Common myeloid progenitor, CD34-positive (primary cell): ENCODE results near the gene PPM1N.

Experiments
- CTCF ChIA-PET: fragments of 350-600 bp; sonication (Branson Sonifier 250); formaldehyde crosslinking; loops from one replicate; lab custom pipeline; 2021; ENCODE audit warnings: antibody characterized with exemption; lab: Charles Lee
- POLR2A ChIA-PET: fragments of 350-600 bp; sonication (Branson Sonifier 250); formaldehyde crosslinking; loops from one replicate; lab custom pipeline; 2021; ENCODE audit warnings: antibody characterized with exemption; lab: Charles Lee
- DNase-seq, 3 donors: peaks; one replicate each; pipeline versions ENCODE4 v3.0.0 to v3.0.0-alpha.2; 2013
- H3K27ac ChIP-seq, 2 experiments: 1 replicate in 1 of 2; 2 replicates in 1 of 2; pipeline ENCODE4 v1.7.0; 2013; ENCODE audit warnings: inconsistent platforms in 2 of 2, low read length in 2 of 2, mild to moderate bottlenecking in 2 of 2, low read depth in 1 of 2, moderate library complexity in 1 of 2; ENCODE audit not compliant: severe bottlenecking in 2 of 2, insufficient read depth in 1 of 2, poor library complexity in 1 of 2
- H3K27me3 ChIP-seq, 5 experiments: replicated peaks in 2 of 5; 1 replicate in 3 of 5; 2 replicates in 2 of 5; pipeline versions ENCODE4 v1.6.1 to v1.7.0; 2013; ENCODE audit warnings: low read length in 4 of 5, mild to moderate bottlenecking in 2 of 5, moderate library complexity in 2 of 5, inconsistent platforms in 1 of 5; ENCODE audit not compliant: insufficient read depth in 5 of 5, control insufficient read depth in 4 of 5
- H3K36me3 ChIP-seq, 4 experiments: 1 replicate in 2 of 4; 2 replicates in 2 of 4; pipeline versions ENCODE4 v1.6.1 to v1.7.0; 2013; ENCODE audit warnings: low read length in 3 of 4, control low read depth in 1 of 4, mild to moderate bottlenecking in 1 of 4; ENCODE audit not compliant: control insufficient read depth in 4 of 4, insufficient read depth in 4 of 4
- H3K4me1 ChIP-seq, 4 experiments: 1 replicate in 3 of 4; 2 replicates in 1 of 4; pipeline versions ENCODE4 v1.6.1 to v1.7.1; 2013; ENCODE audit warnings: low read length in 3 of 4, mild to moderate bottlenecking in 3 of 4, control low read depth in 1 of 4, inconsistent platforms in 1 of 4, moderate library complexity in 1 of 4; ENCODE audit not compliant: control insufficient read depth in 4 of 4, insufficient read depth in 4 of 4; ENCODE audit errors: control extremely low read depth in 1 of 4
- H3K4me3 ChIP-seq, 7 experiments: 1 replicate in 4 of 7; 2 replicates in 3 of 7; pipeline versions ENCODE4 v1.5.1 to v1.7.0; 2013; ENCODE audit warnings: mild to moderate bottlenecking in 7 of 7, low read length in 6 of 7, moderate library complexity in 6 of 7, inconsistent platforms in 2 of 7, low read depth in 2 of 7, control low read depth in 1 of 7; ENCODE audit not compliant: insufficient read depth in 4 of 7, control insufficient read depth in 1 of 7; ENCODE audit errors: extremely low read depth in 1 of 7
- H3K9me3 ChIP-seq, 5 experiments: 1 replicate in 4 of 5; 2 replicates in 1 of 5; pipeline versions ENCODE4 v1.6.1 to v1.7.1; 2013; ENCODE audit warnings: low read length in 4 of 5, mild to moderate bottlenecking in 2 of 5, inconsistent platforms in 1 of 5, low read depth in 1 of 5, moderate library complexity in 1 of 5; ENCODE audit not compliant: control insufficient read depth in 4 of 5, insufficient read depth in 2 of 5; ENCODE audit errors: control extremely low read depth in 1 of 5
- WGBS: methylation state at CpG from one replicate; pipeline ENCODE4 v1.1.5; 2013; ENCODE audit not compliant: insufficient coverage; 5-methylcytosine and 5-hydroxymethylcytosine counted together

PPM1N gene

DNA sequence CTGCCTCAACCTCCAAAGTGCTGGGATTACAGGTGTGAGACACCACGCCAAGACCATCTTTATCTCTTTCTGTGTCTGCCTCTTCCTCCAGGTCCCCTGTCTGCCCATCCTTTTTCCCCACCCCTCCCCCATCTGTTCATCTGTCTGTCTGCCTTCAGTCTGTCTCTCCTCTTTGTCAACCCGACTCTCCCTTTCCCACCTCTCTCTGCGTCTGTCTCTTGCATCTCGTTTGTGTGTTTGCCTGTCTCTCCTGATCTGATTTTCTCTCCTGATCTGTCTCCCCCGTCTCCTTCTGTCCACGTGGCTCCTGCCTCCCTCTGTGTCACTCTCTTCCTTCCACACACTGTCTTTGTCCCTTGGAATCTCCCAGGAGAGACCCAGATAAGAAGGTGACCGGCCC lies 19.0 kb downstream of the PPM1N start:
- POLR2A ChIA-PET: no interaction called here
- Histone ChIP-seq H3K27ac (no peak overlapping the region), H3K9me3 (no peaks in the 10 kb centered on the region), H3K36me3 (peaks cover 4 to 48% (median 24%) of the 10 kb centered on the region in 4 experiments), H3K27me3 (no peaks in the 10 kb centered on the region), H3K4me3 (no peak overlapping the region), H3K4me1 (peaks cover 6 to 39% (median 35%) of the 10 kb centered on the region in 4 experiments)
- no peak for DNase-seq
- 88% methylated on average over 7 of the region's 7 CpGs for WGBS
- CTCF ChIA-PET: interaction anchor here (2.6 to 2.8 kb wide), 2 partner anchors 10 to 41 kb away, joined by 11 read pairs; no protein-coding TSS in a partner anchor

DNA sequence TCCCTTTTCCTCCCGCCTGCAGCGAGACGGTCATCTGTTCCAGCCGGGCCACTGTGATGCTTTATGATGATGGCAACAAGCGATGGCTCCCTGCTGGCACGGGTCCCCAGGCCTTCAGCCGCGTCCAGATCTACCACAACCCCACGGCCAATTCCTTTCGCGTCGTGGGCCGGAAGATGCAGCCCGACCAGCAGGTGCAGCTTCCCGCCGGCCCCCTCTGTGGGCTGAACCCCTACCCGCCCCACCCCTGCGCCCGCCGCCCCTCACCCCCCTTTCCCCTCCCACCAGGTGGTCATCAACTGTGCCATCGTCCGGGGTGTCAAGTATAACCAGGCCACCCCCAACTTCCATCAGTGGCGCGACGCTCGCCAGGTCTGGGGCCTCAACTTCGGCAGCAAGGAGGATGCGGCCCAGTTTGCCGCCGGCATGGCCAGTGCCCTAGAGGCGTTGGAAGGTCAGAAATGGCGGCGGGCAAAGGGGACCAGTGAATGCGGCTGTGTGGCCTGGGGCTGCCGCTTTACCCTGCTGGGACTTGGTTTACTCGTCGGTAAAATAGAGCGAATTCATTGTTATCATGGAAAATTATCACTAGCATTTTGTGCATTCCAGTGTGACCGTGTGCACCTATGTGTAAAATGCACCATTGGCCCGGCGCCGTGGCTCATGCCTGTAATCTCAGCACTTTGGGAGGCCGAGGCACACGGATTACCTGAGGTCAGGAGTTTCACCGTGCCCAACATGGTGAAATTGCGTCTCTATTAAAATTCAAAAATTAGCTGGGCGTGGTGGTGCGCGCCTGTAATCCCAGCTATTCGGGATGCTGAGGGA lies 19.6 kb downstream of the PPM1N start:
- H3K4me1 ChIP-seq: peaks cover 4 to 37% (median 34%) of the 10 kb centered on the region in 4 experiments
- no peak for DNase-seq
- H3K27ac ChIP-seq: no peak overlapping the region
- peaks cover 7 to 54% (median 27%) of the 10 kb centered on the region in 4 experiments for H3K36me3 ChIP-seq
- WGBS: 95% methylated on average over 37 of the region's 50 CpGs
- H3K9me3 ChIP-seq: no peaks in the 10 kb centered on the region
- CTCF ChIA-PET: interaction anchor here (1.0 to 4.8 kb wide), 4 partner anchors 32 to 125 kb away, joined by 3 to 23 read pairs (median 4); no protein-coding TSS in a partner anchor
- H3K4me3 ChIP-seq: no peak overlapping the region
- H3K27me3 ChIP-seq: no peaks in the 10 kb centered on the region
- POLR2A ChIA-PET: no interaction called here

DNA sequence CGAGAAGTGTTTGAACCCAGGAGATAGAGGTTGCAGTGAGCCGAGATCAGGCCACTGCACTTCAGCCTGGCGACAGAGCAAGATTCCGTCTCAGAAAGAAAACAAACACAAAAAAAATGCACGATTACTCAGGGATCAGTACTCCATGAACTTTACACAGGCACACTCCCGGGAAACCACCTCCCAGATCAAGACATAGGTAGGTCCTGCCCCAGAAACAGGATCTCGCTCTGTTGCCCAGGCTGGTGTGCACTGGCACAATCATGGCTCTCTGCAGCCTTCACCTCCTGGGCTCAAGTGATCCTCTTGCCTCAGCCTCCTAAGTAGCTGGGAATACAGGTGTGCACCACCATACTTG lies 20.2 kb downstream of the PPM1N start:
- H3K36me3 ChIP-seq: peaks cover 7 to 57% (median 27%) of the 10 kb centered on the region in 4 experiments
- no peak overlapping the region for H3K27ac ChIP-seq
- peaks cover 4 to 31% (median 29%) of the 10 kb centered on the region in 4 experiments for H3K4me1 ChIP-seq
- no peaks in the 10 kb centered on the region for H3K9me3 ChIP-seq
- DNase-seq: no peak
- CTCF ChIA-PET: interaction anchor here (1.0 to 4.8 kb wide), 4 partner anchors 33 to 125 kb away, joined by 3 to 23 read pairs (median 4); no protein-coding TSS in a partner anchor
- H3K4me3 ChIP-seq: no peak overlapping the region
- POLR2A ChIA-PET: no interaction called here
- 100% methylated on average over 6 of the region's 7 CpGs for WGBS
- H3K27me3 ChIP-seq: no peaks in the 10 kb centered on the region

DNA sequence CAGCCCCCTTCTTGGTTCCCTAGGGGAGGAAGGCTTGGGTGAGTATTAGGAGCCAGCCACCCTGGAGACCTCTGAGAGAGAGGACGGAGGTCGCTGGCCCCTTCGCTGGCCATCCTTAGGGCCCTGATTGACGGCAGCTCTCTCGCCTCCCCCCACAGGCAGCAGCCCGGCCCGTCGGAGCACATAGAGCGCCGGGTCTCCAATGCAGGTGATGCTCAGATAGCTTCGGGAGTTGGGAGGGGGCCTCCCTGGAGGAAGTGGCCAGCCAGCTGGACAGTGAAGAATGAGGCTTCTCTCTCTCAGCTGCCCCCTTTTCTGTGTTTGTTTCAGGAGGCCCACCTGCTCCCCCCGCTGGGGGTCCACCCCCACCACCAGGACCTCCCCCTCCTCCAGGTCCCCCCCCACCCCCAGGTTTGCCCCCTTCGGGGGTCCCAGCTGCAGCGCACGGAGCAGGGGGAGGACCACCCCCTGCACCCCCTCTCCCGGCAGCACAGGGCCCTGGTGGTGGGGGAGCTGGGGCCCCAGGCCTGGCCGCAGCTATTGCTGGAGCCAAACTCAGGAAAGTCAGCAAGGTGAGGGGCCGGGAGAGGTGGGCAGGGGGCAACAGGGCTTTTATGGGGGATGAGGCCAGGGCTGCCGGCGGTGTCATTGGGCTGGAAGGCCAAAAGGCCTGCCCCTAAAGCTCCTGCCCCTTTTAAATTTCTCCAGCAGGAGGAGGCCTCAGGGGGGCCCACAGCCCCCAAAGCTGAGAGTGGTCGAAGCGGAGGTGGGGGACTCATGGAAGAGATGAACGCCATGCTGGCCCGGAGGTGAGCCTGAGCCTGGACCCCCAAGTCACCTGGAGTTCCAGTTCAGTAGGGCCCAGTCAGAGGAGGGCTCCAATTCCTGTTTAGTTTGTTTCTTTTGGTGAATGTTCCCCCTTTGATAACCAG lies 24.0 kb downstream of the PPM1N start:
- Histone ChIP-seq H3K36me3 (peaks cover 9 to 72% (median 47%) of the 10 kb centered on the region in 4 experiments), H3K9me3 (no peaks in the 10 kb centered on the region), H3K4me3 (no peak overlapping the region), H3K4me1 (peaks cover 0 to 2% (median under 1%) of the 10 kb centered on the region in 4 experiments), H3K27ac (no peak overlapping the region), H3K27me3 (no peaks in the 10 kb centered on the region)
- no peak for DNase-seq
- 97% methylated on average over 12 of the region's 24 CpGs for WGBS
- CTCF ChIA-PET: interaction anchor here (1.0 to 4.8 kb wide), 3 partner anchors 23 to 120 kb away, joined by 3 to 23 read pairs (median 3); no protein-coding TSS in a partner anchor
- POLR2A ChIA-PET: interaction anchor here (0.7 kb wide), 1 partner anchor 83 kb away, joined by 3 read pairs; no protein-coding TSS in a partner anchor

DNA sequence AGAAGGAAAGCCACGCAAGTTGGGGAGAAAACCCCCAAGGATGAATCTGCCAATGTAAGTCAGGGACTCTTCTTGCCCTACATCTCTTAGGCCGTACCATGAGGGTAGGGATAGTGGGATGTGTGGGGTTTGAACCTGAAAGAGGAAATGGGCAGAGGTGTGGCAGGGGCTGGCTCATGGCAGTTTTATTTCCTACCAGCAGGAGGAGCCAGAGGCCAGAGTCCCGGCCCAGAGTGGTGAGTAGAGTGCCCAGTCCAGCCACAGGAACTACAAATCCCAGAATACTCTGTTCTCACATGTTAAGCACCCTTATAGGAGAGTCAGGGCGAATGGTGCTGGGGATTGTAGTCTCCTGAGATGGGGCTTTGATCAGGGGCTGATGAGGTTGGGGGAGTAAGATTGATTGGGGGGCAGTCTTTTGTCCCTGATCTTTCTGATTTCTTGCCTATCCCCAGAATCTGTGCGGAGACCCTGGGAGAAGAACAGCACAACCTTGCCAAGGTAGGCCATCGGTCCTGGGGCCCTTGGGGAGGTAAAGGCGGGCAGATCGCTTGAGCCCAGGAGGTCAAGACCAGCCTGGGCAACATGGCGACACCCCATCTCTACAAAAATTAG lies 25.5 kb downstream of the PPM1N start:
- Histone ChIP-seq H3K4me3 (no peak overlapping the region), H3K27me3 (no peaks in the 10 kb centered on the region), H3K4me1 (peaks cover 0 to 2% (median 2%) of the 10 kb centered on the region in 4 experiments), H3K36me3 (peaks cover 5 to 63% (median 40%) of the 10 kb centered on the region in 4 experiments), H3K27ac (no peak overlapping the region), H3K9me3 (no peaks in the 10 kb centered on the region)
- ChIA-PET POLR2A (interaction anchor here (0.7 kb wide), 1 partner anchor 120 kb away, joined by 6 read pairs; no protein-coding TSS in a partner anchor), CTCF (interaction anchor here (0.7 to 1.6 kb wide), 3 partner anchors 14 to 35 kb away, joined by 4 to 9 read pairs (median 4); no protein-coding TSS in a partner anchor)
- DNase-seq: peak; percentile 89 to 95 (median 93)
- 87% methylated on average over 7 of the region's 9 CpGs for WGBS

DNA sequence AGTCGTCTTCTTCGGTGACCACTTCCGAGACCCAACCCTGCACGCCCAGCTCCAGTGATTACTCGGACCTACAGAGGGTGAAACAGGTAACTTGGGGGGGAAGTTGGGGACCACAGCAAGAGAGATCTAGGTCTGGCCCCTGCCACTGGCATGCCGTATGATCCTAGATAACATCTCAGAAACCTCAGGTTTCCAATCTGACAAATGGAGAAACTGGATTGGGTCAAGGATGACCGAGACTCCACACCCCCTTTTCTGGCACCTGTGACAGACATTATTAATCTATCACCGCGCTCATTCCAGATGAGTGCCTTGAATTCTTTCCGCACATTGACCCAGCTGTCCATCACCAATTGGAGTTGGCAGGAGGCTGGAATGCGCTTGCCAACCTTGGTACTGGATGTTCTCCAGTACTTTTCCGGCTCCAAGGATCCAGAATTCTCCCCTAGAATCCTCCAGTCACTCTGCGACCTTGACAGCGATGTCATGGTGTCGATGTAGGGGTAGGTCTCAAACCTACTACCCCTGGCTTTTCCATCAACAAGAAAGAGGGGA lies 26.4 kb downstream of the PPM1N start:
- H3K27ac ChIP-seq: no peak overlapping the region
- ChIA-PET POLR2A (interaction anchor here (0.6 kb wide), 1 partner anchor 34 kb away, joined by 7 read pairs; no protein-coding TSS in a partner anchor), CTCF (interaction anchor here (0.6 to 1.6 kb wide), 6 partner anchors 13 to 153 kb away, joined by 3 to 9 read pairs (median 4); no protein-coding TSS in a partner anchor)
- H3K27me3 ChIP-seq: peaks cover 0 to 8% (median 3%) of the 10 kb centered on the region in 5 experiments
- H3K36me3 ChIP-seq: peaks cover 5 to 62% (median 38%) of the 10 kb centered on the region in 4 experiments
- no peak overlapping the region for H3K4me3 ChIP-seq
- no peak for DNase-seq
- WGBS: 96% methylated on average over 9 of the region's 15 CpGs
- peaks cover 0 to 11% (median 5%) of the 10 kb centered on the region in 4 experiments for H3K4me1 ChIP-seq
- no peaks in the 10 kb centered on the region for H3K9me3 ChIP-seq
